HK-2 (cell line): ENCODE data around the gene FAM53C.
"Not testable (repeated sequence)": the region's sequence is repeated elsewhere in the genome, so short reads cannot be mapped to it uniquely, and the experiment has no call there.

ENCODE experiments used
- DNase-seq: peaks from one replicate; pipeline ENCODE4 v3.0.0-alpha.2; 2018; ENCODE audit not compliant: unreplicated experiment

Gene FAM53C

GRCh38 chr5:138351056-138351455 lies 13.0 kb downstream of the FAM53C start:
- DNase-seq = no peak

GRCh38 chr5:138351517-138351916 lies 13.5 kb downstream of the FAM53C start:
- no peak for DNase-seq

GRCh38 chr5:138352071-138352721 lies 14.1 kb downstream of the FAM53C start, which contains the start of gene KDM3B:
TSS of gene KDM3B (plus strand) at chr5:138352685. CDS start at chr5:138352796, 111 bp downstream.
- DNase-seq = peak; percentile 91

GRCh38 chr5:138352722-138353559 lies 14.9 kb downstream of the FAM53C start:
- peak; percentile 60 for DNase-seq

- DNase-seq = no peak
Measured at GRCh38 chr5:138353560-138354080, 15.6 kb downstream of the FAM53C start.

- no peak for DNase-seq
Measured at GRCh38 chr5:138354387-138354786, 16.3 kb downstream of the FAM53C start.

- DNase-seq = no peak
Measured at GRCh38 chr5:138354926-138355378, 16.9 kb downstream of the FAM53C start.

GRCh38 chr5:138359621-138360020 lies 21.6 kb downstream of the FAM53C start:
- no peak for DNase-seq

GRCh38 chr5:138360941-138361452 lies 22.9 kb downstream of the FAM53C start:
- no peak for DNase-seq

GRCh38 chr5:138364576-138364975 lies 26.5 kb downstream of the FAM53C start:
- DNase-seq = no peak

- DNase-seq = no peak
Measured at GRCh38 chr5:138366632-138367382, 28.7 kb downstream of the FAM53C start.

GRCh38 chr5:138369261-138369660 lies 31.2 kb downstream of the FAM53C start:
- no peak for DNase-seq

GRCh38 chr5:138369706-138370105 lies 31.6 kb downstream of the FAM53C start:
- DNase-seq = no peak

- DNase-seq = no peak
Measured at GRCh38 chr5:138370537-138370936, 32.5 kb downstream of the FAM53C start.

GRCh38 chr5:138371454-138371853 lies 33.4 kb downstream of the FAM53C start:
- no peak for DNase-seq

- no peak for DNase-seq
Measured at GRCh38 chr5:138372225-138372624, 34.2 kb downstream of the FAM53C start.

GRCh38 chr5:138372653-138373052 lies 34.6 kb downstream of the FAM53C start:
- no peak for DNase-seq

GRCh38 chr5:138382347-138382746 lies 44.3 kb downstream of the FAM53C start:
- DNase-seq = no peak

GRCh38 chr5:138385660-138386059 lies 47.6 kb downstream of the FAM53C start:
- no peak for DNase-seq

- no peak for DNase-seq
Measured at GRCh38 chr5:138386290-138386689, 48.2 kb downstream of the FAM53C start.

GRCh38 chr5:138389332-138389731 lies 51.3 kb downstream of the FAM53C start:
- no peak for DNase-seq

GRCh38 chr5:138389911-138390310 lies 51.8 kb downstream of the FAM53C start:
- DNase-seq = not testable (repeated sequence)
